ENCODE measurements around the gene SARS2.
"Not testable (repeated sequence)": the region's sequence is repeated elsewhere in the genome, so short reads cannot be mapped to it uniquely, and the experiment has no call there.

Gene SARS2

GRCh38 chr19:38890686-38891085 is 39.9 kb downstream of the SARS2 start:
- no peak for DNase-seq

GRCh38 chr19:38889803-38890202 is 40.8 kb downstream of the SARS2 start:
- DNase-seq: no peak

- DNase-seq: no peak
Observed at GRCh38 chr19:38888876-38889275, 41.7 kb downstream of the SARS2 start.

- not testable (repeated sequence) for DNase-seq
Observed at GRCh38 chr19:38884691-38885090, 45.9 kb downstream of the SARS2 start.

GRCh38 chr19:38883286-38883685 is 47.3 kb downstream of the SARS2 start:
- no peak for DNase-seq

GRCh38 chr19:38880882-38881609 is 49.5 kb downstream of the SARS2 start:
- no peak for DNase-seq

GRCh38 chr19:38880076-38880881 is 50.3 kb downstream of the SARS2 start:
- DNase-seq: no peak

GRCh38 chr19:38879400-38879751 is 51.2 kb downstream of the SARS2 start:
- no peak for DNase-seq

- DNase-seq: no peak
Observed at GRCh38 chr19:38878575-38879399, 51.8 kb downstream of the SARS2 start.

GRCh38 chr19:38877781-38878574 is 52.6 kb downstream of the SARS2 start, which contains the start of gene RINL:
Gene RINL (minus strand): TSS chr19:38878275. CDS start chr19:38876742, 1,533 bp downstream.
- peak; percentile 77 for DNase-seq

- DNase-seq: no peak
Observed at GRCh38 chr19:38875656-38876395, 54.7 kb downstream of the SARS2 start.

GRCh38 chr19:38873400-38873799 is 57.2 kb downstream of the SARS2 start:
- not testable (repeated sequence) for DNase-seq

- no peak for DNase-seq
Observed at GRCh38 chr19:38870612-38871011, 60.0 kb downstream of the SARS2 start.

- DNase-seq: peak; percentile 95
Observed at GRCh38 chr19:38869836-38870607, 60.5 kb downstream of the SARS2 start.

- DNase-seq: peak; percentile 51
Observed at GRCh38 chr19:38869160-38869835, 61.3 kb downstream of the SARS2 start.

- no peak for DNase-seq
Observed at GRCh38 chr19:38868551-38868950, 62.0 kb downstream of the SARS2 start.

GRCh38 chr19:38867171-38867780 is 63.3 kb downstream of the SARS2 start:
- DNase-seq: no peak
